ENCODE measurements around the gene PECR.

DNA sequence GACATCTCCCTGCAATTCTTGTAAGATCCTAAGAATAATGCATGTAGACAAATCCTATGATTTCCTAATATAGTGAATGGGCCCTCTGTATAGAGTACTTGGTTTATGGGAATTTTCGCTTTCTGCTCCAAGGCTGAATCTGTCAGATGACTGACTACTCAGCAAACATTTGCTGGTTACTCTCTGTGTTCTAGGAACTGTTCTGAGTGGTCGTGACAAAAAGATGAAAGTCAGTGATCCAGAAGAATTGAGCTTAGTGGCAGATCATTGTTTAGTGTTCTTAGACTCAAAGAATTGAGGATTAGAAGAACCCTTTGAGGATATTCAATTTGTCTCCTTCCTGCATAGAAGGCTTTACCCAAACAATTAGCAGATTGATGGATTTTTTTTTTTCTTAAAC lies 37.5 kb upstream of the PECR start:
- TF ChIP-seq, protein P1, sequence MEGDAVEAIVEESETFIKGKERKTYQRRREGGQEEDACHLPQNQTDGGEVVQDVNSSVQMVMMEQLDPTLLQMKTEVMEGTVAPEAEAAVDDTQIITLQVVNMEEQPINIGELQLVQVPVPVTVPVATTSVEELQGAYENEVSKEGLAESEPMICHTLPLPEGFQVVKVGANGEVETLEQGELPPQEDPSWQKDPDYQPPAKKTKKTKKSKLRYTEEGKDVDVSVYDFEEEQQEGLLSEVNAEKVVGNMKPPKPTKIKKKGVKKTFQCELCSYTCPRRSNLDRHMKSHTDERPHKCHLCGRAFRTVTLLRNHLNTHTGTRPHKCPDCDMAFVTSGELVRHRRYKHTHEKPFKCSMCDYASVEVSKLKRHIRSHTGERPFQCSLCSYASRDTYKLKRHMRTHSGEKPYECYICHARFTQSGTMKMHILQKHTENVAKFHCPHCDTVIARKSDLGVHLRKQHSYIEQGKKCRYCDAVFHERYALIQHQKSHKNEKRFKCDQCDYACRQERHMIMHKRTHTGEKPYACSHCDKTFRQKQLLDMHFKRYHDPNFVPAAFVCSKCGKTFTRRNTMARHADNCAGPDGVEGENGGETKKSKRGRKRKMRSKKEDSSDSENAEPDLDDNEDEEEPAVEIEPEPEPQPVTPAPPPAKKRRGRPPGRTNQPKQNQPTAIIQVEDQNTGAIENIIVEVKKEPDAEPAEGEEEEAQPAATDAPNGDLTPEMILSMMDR (IDR thresholded peaks at IDR 0.05), result no peak
- TF ChIP-seq EZH2 (IDR thresholded peaks at IDR 0.05; ENCODE audit: borderline replicate concordance, insufficient read depth, low read depth, low read length, poor library complexity, severe bottlenecking), result no peak

Measured in B cell (primary cell).